ENCODE data around the gene SCN5A. TPM values are rescaled to one million over a fixed set of nuclear protein-coding genes. Genes with fewer than 3 reads are reported as not detected.

Gene SCN5A
- total RNA-seq, 1 donor from 2014 or later = not detected

- no peaks in the 10 kb centered on the region for H3K36me3 Mint-ChIP-seq (ENCODE audit: low read depth)
- no peaks in the 10 kb centered on the region for H3K4me1 Mint-ChIP-seq
- intact Hi-C loops (cut with micrococcal nuclease) = no loop called here
- H3K4me3 Mint-ChIP-seq = no peak overlapping the region
- DNase-seq (no peak), ATAC-seq (ENCODE audit: low read depth) (no peak)
- no peaks in the 10 kb centered on the region for H3K27me3 Mint-ChIP-seq
- H3K27ac Mint-ChIP-seq = no peak overlapping the region
- POLR2A ChIA-PET = no interaction called here
- CTCF ChIA-PET = interaction anchor here (2.7 kb wide), 1 partner anchor 21 kb away, joined by 6 read pairs; no protein-coding TSS in a partner anchor
- no peak for TF ChIP-seq CTCF (IDR thresholded peaks at IDR 0.05)
- H3K9me3 Mint-ChIP-seq = no peaks in the 10 kb centered on the region
Measured at GRCh38 chr3:38542401-38543298, 106.8 kb downstream of the SCN5A start.

DNA sequence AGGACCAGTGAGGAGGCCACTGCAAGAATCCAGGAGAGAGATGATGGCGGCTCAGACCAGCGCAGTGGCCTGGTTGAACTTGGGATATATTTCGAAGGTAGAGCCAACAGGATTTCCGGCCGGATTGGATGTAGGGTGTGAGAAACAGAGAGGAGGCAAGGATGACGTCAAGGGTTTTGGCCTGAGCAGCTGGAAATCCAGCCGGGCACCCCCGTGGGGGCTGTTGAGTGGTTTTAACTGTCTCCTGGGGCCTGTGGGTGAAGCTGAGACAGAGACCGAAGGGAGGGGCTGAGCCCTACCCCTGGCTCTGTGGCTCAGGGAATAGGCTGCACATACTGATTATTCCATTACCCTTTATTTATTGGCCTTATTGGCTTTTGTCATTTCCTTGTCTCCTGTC, 107.7 kb downstream of the SCN5A start:
- no peaks in the 10 kb centered on the region for H3K4me1 Mint-ChIP-seq
- H3K27ac Mint-ChIP-seq = no peak overlapping the region
- no peak overlapping the region for H3K4me3 Mint-ChIP-seq
- no peak for TF ChIP-seq CTCF (IDR thresholded peaks at IDR 0.05)
- H3K27me3 Mint-ChIP-seq = no peaks in the 10 kb centered on the region
- H3K9me3 Mint-ChIP-seq = no peaks in the 10 kb centered on the region
- CTCF ChIA-PET = no interaction called here
- intact Hi-C loops (cut with micrococcal nuclease) = no loop called here
- DNase-seq (no peak), ATAC-seq (ENCODE audit: low read depth) (no peak)
- POLR2A ChIA-PET = no interaction called here
- peaks cover under 1% of the 10 kb centered on the region for H3K36me3 Mint-ChIP-seq (ENCODE audit: low read depth)

- H3K36me3 Mint-ChIP-seq (ENCODE audit: low read depth) = peaks cover 21% of the 10 kb centered on the region
- no peaks in the 10 kb centered on the region for H3K27me3 Mint-ChIP-seq
- no peak overlapping the region for H3K4me3 Mint-ChIP-seq
- TF ChIP-seq CTCF (IDR thresholded peaks at IDR 0.05) = no peak
- H3K4me1 Mint-ChIP-seq = no peaks in the 10 kb centered on the region
- ChIA-PET CTCF (interaction anchor here (1.7 kb wide), 1 partner anchor 18 kb away, joined by 6 read pairs; no protein-coding TSS in a partner anchor), POLR2A (no interaction called here)
- DNase-seq (no peak), ATAC-seq (ENCODE audit: low read depth) (no peak)
- H3K27ac Mint-ChIP-seq = no peak overlapping the region
- intact Hi-C loops (cut with micrococcal nuclease) = no loop called here
- H3K9me3 Mint-ChIP-seq = no peaks in the 10 kb centered on the region
Measured at GRCh38 chr3:38538773-38539353, 110.6 kb downstream of the SCN5A start.

DNA sequence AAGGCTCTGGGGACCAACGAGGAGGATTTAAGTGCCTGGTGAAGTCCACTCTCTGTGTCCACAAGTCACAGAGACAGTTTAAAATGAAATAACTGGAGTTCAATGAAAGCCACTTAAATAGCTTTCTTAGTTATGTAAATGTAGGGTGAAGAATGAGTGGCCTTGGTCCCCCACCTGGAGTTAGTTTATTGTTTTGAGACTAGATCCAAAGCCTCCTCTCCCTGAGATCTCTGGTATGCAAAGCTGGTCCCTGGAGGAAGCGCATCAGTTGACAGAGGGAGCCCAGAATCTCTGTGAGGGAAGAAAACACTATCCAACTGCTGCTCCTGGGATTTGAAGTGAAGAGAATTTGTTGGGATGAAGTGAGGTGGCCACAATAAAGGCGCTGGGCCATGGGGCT, 112.8 kb downstream of the SCN5A start:
- Mint-ChIP-seq H3K27ac (no peak overlapping the region), H3K9me3 (no peaks in the 10 kb centered on the region), H3K36me3 (ENCODE audit: low read depth) (peaks cover 31% of the 10 kb centered on the region), H3K27me3 (no peaks in the 10 kb centered on the region), H3K4me1 (no peaks in the 10 kb centered on the region), H3K4me3 (no peak overlapping the region)
- ChIA-PET POLR2A (no interaction called here), CTCF (interaction anchor here (0.6 kb wide), 1 partner anchor 15 kb away, joined by 3 read pairs; no protein-coding TSS in a partner anchor)
- DNase-seq (no peak), ATAC-seq (ENCODE audit: low read depth) (no peak)
- no peak for TF ChIP-seq CTCF (IDR thresholded peaks at IDR 0.05)
- intact Hi-C loops (cut with micrococcal nuclease) = no loop called here

GRCh38 chr3:38534604-38535003, 114.9 kb downstream of the SCN5A start:
- no peak for TF ChIP-seq CTCF (IDR thresholded peaks at IDR 0.05)
- Mint-ChIP-seq H3K4me3 (no peak overlapping the region), H3K36me3 (ENCODE audit: low read depth) (peaks cover 45% of the 10 kb centered on the region), H3K27me3 (no peaks in the 10 kb centered on the region), H3K9me3 (no peaks in the 10 kb centered on the region), H3K4me1 (no peaks in the 10 kb centered on the region), H3K27ac (no peak overlapping the region)
- ChIA-PET CTCF (no interaction called here), POLR2A (no interaction called here)
- ATAC-seq (ENCODE audit: low read depth) (no peak), DNase-seq (no peak)
- intact Hi-C loops (cut with micrococcal nuclease) = no loop called here
